GM21576 (cell line): ENCODE measurements around the gene AJAP1.

Experiments used
- ATAC-seq: cut with Tn5 transposase; IDR thresholded peaks from one replicate; pipeline ENCODE4 v1.9.1; 2021; ENCODE audit warnings: mild to moderate bottlenecking, moderate library complexity; ENCODE audit not compliant: unreplicated experiment

The AJAP1 gene

GRCh38 chr1:4698911-4699310 is 44.5 kb downstream of the AJAP1 start:
- no peak for ATAC-seq

GRCh38 chr1:4699376-4700301 is 45.2 kb downstream of the AJAP1 start:
- ATAC-seq = no peak

- no peak for ATAC-seq
These were observed 46.4 kb downstream of the AJAP1 start for GRCh38 chr1:4700801-4701200.

- no peak for ATAC-seq
These were observed 46.9 kb downstream of the AJAP1 start for GRCh38 chr1:4701276-4701675.

GRCh38 chr1:4702464-4702863 is 48.1 kb downstream of the AJAP1 start:
- ATAC-seq = no peak

GRCh38 chr1:4702932-4703331 is 48.5 kb downstream of the AJAP1 start:
- no peak for ATAC-seq

- ATAC-seq = no peak
These were observed 49.2 kb downstream of the AJAP1 start for GRCh38 chr1:4703646-4704045.

GRCh38 chr1:4708840-4709507 is 54.6 kb downstream of the AJAP1 start:
- ATAC-seq = no peak

GRCh38 chr1:4709641-4710040 is 55.2 kb downstream of the AJAP1 start:
- ATAC-seq = no peak

- no peak for ATAC-seq
These were observed 56.4 kb downstream of the AJAP1 start for GRCh38 chr1:4710592-4711415.

GRCh38 chr1:4711416-4712275 is 57.2 kb downstream of the AJAP1 start:
- ATAC-seq = no peak

- ATAC-seq = no peak
These were observed 59.3 kb downstream of the AJAP1 start for GRCh38 chr1:4713669-4714068.

GRCh38 chr1:4716406-4716805 is 62.0 kb downstream of the AJAP1 start:
- no peak for ATAC-seq

GRCh38 chr1:4718071-4718470 is 63.7 kb downstream of the AJAP1 start:
- ATAC-seq = no peak

- no peak for ATAC-seq
These were observed 68.7 kb downstream of the AJAP1 start for GRCh38 chr1:4723106-4723505.

- ATAC-seq = no peak
These were observed 69.6 kb downstream of the AJAP1 start for GRCh38 chr1:4724001-4724400.

- no peak for ATAC-seq
These were observed 70.4 kb downstream of the AJAP1 start for GRCh38 chr1:4724695-4725250.

GRCh38 chr1:4725416-4725815 is 71.0 kb downstream of the AJAP1 start:
- no peak for ATAC-seq

GRCh38 chr1:4726620-4727341 is 72.4 kb downstream of the AJAP1 start:
- ATAC-seq = no peak
